Esophagus muscularis mucosa (tissue), 4 donors: ENCODE data around the gene AATK. TPM values are rescaled to one million over a fixed set of nuclear protein-coding genes. Genes with fewer than 3 reads are reported as not detected.

Experiments used
- DNase-seq: peaks from one replicate; pipeline ENCODE4 v3.0.0-alpha.2; 2017; ENCODE audit errors: extremely low spot score
- H3K27ac ChIP-seq, 4 donors: fragments of 200-600 bp; sonication (generic); replicated peaks in 1 of 4; 1 replicate in 3 of 4; 2 replicates in 1 of 4; pipeline ENCODE4 v1.5.1; 2016 to 2019; ENCODE audit warnings: mild to moderate bottlenecking in 1 of 4
- H3K27me3 ChIP-seq, 4 donors: fragments of 200-600 bp; sonication (generic); one replicate each; pipeline versions ENCODE4 v1.5.1 to v1.6.0; 2016 to 2019
- H3K36me3 ChIP-seq, 4 donors: fragments of 200-600 bp; sonication (generic); one replicate each; pipeline ENCODE4 v1.5.1; 2016 to 2019
- H3K4me1 ChIP-seq, 4 donors: fragments of 200-600 bp; sonication (generic); one replicate each; pipeline ENCODE4 v1.5.1; 2016 to 2019
- H3K4me3 ChIP-seq, 4 donors: fragments of 200-600 bp; sonication (generic); 1 replicate in 2 of 4; 2 replicates in 2 of 4; pipeline ENCODE4 v1.5.1; 2016 to 2019; ENCODE audit warnings: mild to moderate bottlenecking in 4 of 4, moderate library complexity in 1 of 4
- H3K9me3 ChIP-seq, 4 donors: fragments of 200-600 bp; sonication (generic); 1 replicate in 3 of 4; 2 replicates in 1 of 4; pipeline ENCODE4 v1.5.1; 2016 to 2019
- CTCF ChIP-seq, 3 experiments: fragments of 200-600 bp in 2 of 3; fragments of 450-650 bp in 1 of 3; sonication (generic) in 2 of 3; IDR thresholded peaks; one replicate each; pipeline ENCODE4 v1.5.1; 2017 to 2019; ENCODE audit warnings: antibody characterized with exemption in 3 of 3, mild to moderate bottlenecking in 2 of 3, moderate library complexity in 1 of 3
- EP300 ChIP-seq: sonication (generic); formaldehyde crosslinking; IDR thresholded peaks from one replicate; pipeline ENCODE4 v1.6.1; 2017; ENCODE audit warnings: antibody characterized with exemption
- POLR2A ChIP-seq: fragments of 450-650 bp; IDR thresholded peaks from one replicate; pipeline ENCODE4 v1.6.1; 2017; ENCODE audit warnings: antibody characterized with exemption, moderate library complexity, mild to moderate bottlenecking, low read depth
- POLR2AphosphoS5 ChIP-seq, 2 donors: sonication (generic); formaldehyde crosslinking; IDR thresholded peaks; one replicate each; pipeline ENCODE4 v1.6.1; 2017; ENCODE audit warnings: antibody characterized with exemption in 2 of 2
- WGBS: methylation state at CpG from one replicate; pipeline ENCODE4 v1.1.5; 2018; 5-methylcytosine and 5-hydroxymethylcytosine counted together
- intact Hi-C: fragments of 100-400 bp; cut with DNase I; formaldehyde crosslinking; loops from one replicate; pipeline ENCODE4 v1.15.1; 2023
- total RNA-seq, 4 donors: library from RNA; depleted of rRNA; stranded (reverse); fragments of >200 nt; gene quantifications; one replicate each; pipeline versions ENCODE4 v1.1.0 to v1.2.1, GENCODE V29; 2016

AATK gene
- total RNA-seq, 4 donors from 2014 or later: 13.7 to 24.6 (median 16.0) TPM

- intact Hi-C loops: no loop called here
- 95% methylated on average over 11 of the region's 11 CpGs for WGBS
- H3K27ac ChIP-seq: no peak overlapping the region
- no peak for DNase-seq
- H3K36me3 ChIP-seq: peaks cover 0 to under 1% (median 0%) of the 10 kb centered on the region in 4 donors
- peaks cover 0 to 49% (median 0%) of the 10 kb centered on the region in 4 donors for H3K27me3 ChIP-seq
- TF ChIP-seq POLR2A (no peak), EP300 (no peak), CTCF (IDR thresholded peaks at IDR 0.05) (no peak), POLR2AphosphoS5 (IDR thresholded peaks at IDR 0.05) (no peak)
- no peaks in the 10 kb centered on the region for H3K9me3 ChIP-seq
- H3K4me3 ChIP-seq: no peak overlapping the region
- H3K4me1 ChIP-seq: no peaks in the 10 kb centered on the region
These were observed 17.8 kb upstream of the AATK start for GRCh38 chr17:81183807-81184206.

DNA sequence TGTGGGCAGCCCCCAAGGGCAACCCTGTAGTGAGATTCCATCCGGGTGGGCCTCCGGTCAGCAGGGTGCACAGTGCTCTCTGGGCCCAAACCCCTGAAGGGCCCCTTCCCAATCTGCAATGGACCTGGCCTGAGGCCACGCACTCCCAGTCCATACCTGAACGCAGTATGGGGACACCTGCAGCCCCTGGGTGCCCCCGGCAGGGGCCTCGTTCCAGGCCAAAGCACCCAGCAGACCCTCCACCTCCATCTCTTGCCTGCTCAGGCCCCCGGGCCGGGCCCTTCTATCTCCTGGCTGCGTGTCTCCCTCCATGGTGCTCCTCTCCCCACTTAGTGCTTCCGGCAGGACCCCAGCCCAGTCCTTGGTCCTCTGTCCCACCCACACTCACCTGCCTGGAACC is 17.3 kb upstream of the AATK start:
- no peaks in the 10 kb centered on the region for H3K9me3 ChIP-seq
- intact Hi-C loops: no loop called here

GRCh38 chr17:81182596-81182995 is 16.6 kb upstream of the AATK start:
- DNase-seq: no peak
- H3K9me3 ChIP-seq: no peaks in the 10 kb centered on the region
- no peaks in the 10 kb centered on the region for H3K36me3 ChIP-seq
- H3K27me3 ChIP-seq: peaks cover 0 to 49% (median 0%) of the 10 kb centered on the region in 4 donors
- no peak overlapping the region for H3K27ac ChIP-seq
- H3K4me3 ChIP-seq: no peak overlapping the region
- 88% methylated on average over 4 of the region's 5 CpGs for WGBS
- TF ChIP-seq POLR2AphosphoS5 (IDR thresholded peaks at IDR 0.05) (no peak), EP300 (no peak), POLR2A (no peak), CTCF (IDR thresholded peaks at IDR 0.05) (no peak)
- intact Hi-C loops: no loop called here
- no peaks in the 10 kb centered on the region for H3K4me1 ChIP-seq

More for the DNA sequence above, 17.3 kb upstream of the AATK start:
- no peak for TF ChIP-seq EP300
- TF ChIP-seq POLR2AphosphoS5 (IDR thresholded peaks at IDR 0.05): no peak
- TF ChIP-seq POLR2A: no peak
- no peak for TF ChIP-seq CTCF (IDR thresholded peaks at IDR 0.05)
- H3K4me1 ChIP-seq: no peaks in the 10 kb centered on the region
- peaks cover 0 to 49% (median 0%) of the 10 kb centered on the region in 4 donors for H3K27me3 ChIP-seq
- no peak overlapping the region for H3K27ac ChIP-seq
- no peaks in the 10 kb centered on the region for H3K36me3 ChIP-seq
- no peak overlapping the region for H3K4me3 ChIP-seq
- 91% methylated on average over 6 of the region's 10 CpGs for WGBS
- no peak for DNase-seq

GRCh38 chr17:81181811-81182185 is 15.8 kb upstream of the AATK start:
- TF ChIP-seq POLR2AphosphoS5 (IDR thresholded peaks at IDR 0.05): no peak
- TF ChIP-seq CTCF (IDR thresholded peaks at IDR 0.05): no peak
- TF ChIP-seq EP300: no peak
- no peak for TF ChIP-seq POLR2A
- Histone ChIP-seq H3K27me3 (peaks cover 0 to 49% (median 0%) of the 10 kb centered on the region in 4 donors), H3K36me3 (no peaks in the 10 kb centered on the region), H3K4me3 (no peak overlapping the region), H3K4me1 (no peaks in the 10 kb centered on the region), H3K9me3 (no peaks in the 10 kb centered on the region), H3K27ac (no peak overlapping the region)
- no peak for DNase-seq
- intact Hi-C loops: no loop called here
- 100% methylated on average over 1 of the region's 19 CpGs for WGBS
